Spleen (tissue), 11 donors: ENCODE results near the gene SH3D19. TPM values are rescaled to one million over a fixed set of nuclear protein-coding genes. Genes with fewer than 3 reads are reported as not detected.

Source experiments
- DNase-seq: peaks from one replicate; pipeline ENCODE4 v3.0.0-alpha.2; 2020
- H3K27ac ChIP-seq, 8 donors: fragments of 200-600 bp; sonication (generic) in 7 of 8; 1 replicate in 4 of 8; 2 replicates in 4 of 8; pipeline versions ENCODE4 v1.5.0 to v1.8.0; 2016 to 2021; ENCODE audit warnings: inconsistent platforms in 4 of 8, mild to moderate bottlenecking in 4 of 8, moderate library complexity in 1 of 8
- H3K27me3 ChIP-seq, 7 donors: fragments of 200-600 bp; sonication (generic) in 6 of 7; replicated peaks in 1 of 7; 1 replicate in 4 of 7; 2 replicates in 3 of 7; pipeline versions ENCODE4 v1.5.0 to v1.8.0; 2016 to 2021; ENCODE audit warnings: inconsistent platforms in 3 of 7, mild to moderate bottlenecking in 1 of 7
- H3K36me3 ChIP-seq, 6 donors: fragments of 200-600 bp; sonication (generic) in 5 of 6; 1 replicate in 4 of 6; 2 replicates in 2 of 6; pipeline versions ENCODE4 v1.5.0 to v1.8.0; 2016 to 2021; ENCODE audit warnings: inconsistent platforms in 2 of 6
- H3K4me1 ChIP-seq, 6 donors: fragments of 200-600 bp; sonication (generic) in 5 of 6; 1 replicate in 3 of 6; 2 replicates in 3 of 6; pipeline versions ENCODE4 v1.5.0 to v1.8.0; 2016 to 2021; ENCODE audit warnings: inconsistent platforms in 3 of 6
- H3K4me3 ChIP-seq, 8 donors: fragments of 200-600 bp; sonication (generic) in 7 of 8; 1 replicate in 4 of 8; 2 replicates in 4 of 8; pipeline versions ENCODE4 v1.5.0 to v1.8.0; 2016 to 2021; ENCODE audit warnings: inconsistent platforms in 4 of 8, mild to moderate bottlenecking in 4 of 8, moderate library complexity in 2 of 8
- H3K9me3 ChIP-seq, 8 donors: fragments of 200-600 bp; sonication (generic) in 7 of 8; 1 replicate in 4 of 8; 2 replicates in 4 of 8; pipeline versions ENCODE4 v1.5.0 to v1.8.0; 2016 to 2021; ENCODE audit warnings: inconsistent platforms in 4 of 8
- CTCF ChIP-seq, 11 experiments: fragments of 200-600 bp in 7 of 11; fragments of 450-650 bp in 4 of 11; sonication (generic) in 4 of 11; IDR thresholded peaks in 8 of 11; conservative IDR thresholded peaks in 3 of 11; 1 replicate in 7 of 11; 2 replicates in 4 of 11; pipeline versions ENCODE4 v1.4.0 to v1.8.0; 2016 to 2021; ENCODE audit warnings: antibody characterized with exemption in 11 of 11, inconsistent platforms in 4 of 11, mild to moderate bottlenecking in 1 of 11
- POLR2A ChIP-seq, 3 donors: fragments of 450-650 bp; IDR thresholded peaks; one replicate each; pipeline ENCODE4 v1.5.1; 2017; ENCODE audit warnings: antibody characterized with exemption in 3 of 3, mild to moderate bottlenecking in 1 of 3
- POLR2AphosphoS5 ChIP-seq, 3 donors: sonication (generic); formaldehyde crosslinking; IDR thresholded peaks; one replicate each; pipeline ENCODE4 v1.5.1; 2017; ENCODE audit warnings: antibody characterized with exemption in 3 of 3
- WGBS, 5 donors: extraction: QIAGEN DNeasy Blood & Tissue Kit in 3 of 5; methylation state at CpG; one replicate each; pipeline versions ENCODE4 v1.1.5 to v1.1.7; 2013 to 2018; 5-methylcytosine and 5-hydroxymethylcytosine counted together
- intact Hi-C: fragments of 100-400 bp; cut with DNase I; formaldehyde crosslinking; loops from one replicate; pipeline ENCODE4 v1.15.0; 2023; ENCODE audit warnings: low total_unique reads
- polyA plus RNA-seq, 3 donors: library from polyadenylated mRNA; stranded (reverse); fragments of 200-250 nt; gene quantifications; one replicate each; pipeline ENCODE4 v1.2.1, GENCODE V29; 2013
- total RNA-seq, 7 donors: library from RNA; depleted of rRNA in 3 of 7; stranded (reverse); fragments of >200 nt in 3 of 7; fragmentation: NEBNext Ultra II Directional in 4 of 7; extraction: Animal tissue kit (Norgen Biotek cat#: 25700) in 4 of 7; gene quantifications; one replicate each; pipeline versions ENCODE4 v1.1.0 to v1.2.1, GENCODE V29; 2016 to 2021
- donor health status: healthy with polysubstance abuse.
- donor health status: DM: no; HTN: no; CAD: no; lungs with moderate emphysema.
- donor health status: DM: no; HTN: no; CAD: no.
- donor health status: Bipolar disorder and iron deficiency.
- donor health status: healthy.
- donor health status: DM: no; HTN: no; CAD: no.
- donor health status: DM: yes; HTN: yes; CAD: no.

SH3D19 gene
- total and polyA plus RNA-seq, 10 donors = 3.0 to 33.3 (median 14.7) TPM

GRCh38 chr4:151192556-151193235, 132.7 kb downstream of the SH3D19 start:
- Histone ChIP-seq H3K27me3 (no peaks in the 10 kb centered on the region), H3K27ac (no peak overlapping the region), H3K36me3 (no peaks in the 10 kb centered on the region), H3K4me1 (no peaks in the 10 kb centered on the region), H3K4me3 (no peak overlapping the region), H3K9me3 (peaks cover 0 to 9% (median 3%) of the 10 kb centered on the region in 8 donors)
- 85 to 98% (median 89%) methylated on average over 1 of the region's 1 CpG for WGBS, 5 donors
- DNase-seq = no peak
- intact Hi-C loops = no loop called here
- no peak for TF ChIP-seq POLR2A (IDR thresholded peaks at IDR 0.05)
- no peak for TF ChIP-seq CTCF (IDR thresholded peaks at IDR 0.05 in 8 of 11, conservative IDR thresholded peaks at IDR 0.05 in 3 of 11)
- no peak for TF ChIP-seq POLR2AphosphoS5 (IDR thresholded peaks at IDR 0.05)

- 75 to 89% (median 85%) methylated on average over 6 of the region's 6 CpGs for WGBS, 5 donors
- H3K36me3 ChIP-seq = no peaks in the 10 kb centered on the region
- no peak for TF ChIP-seq POLR2AphosphoS5 (IDR thresholded peaks at IDR 0.05)
- TF ChIP-seq CTCF (IDR thresholded peaks at IDR 0.05 in 8 of 11, conservative IDR thresholded peaks at IDR 0.05 in 3 of 11) = no peak
- TF ChIP-seq POLR2A (IDR thresholded peaks at IDR 0.05) = no peak
- H3K27ac ChIP-seq = no peak overlapping the region
- DNase-seq = no peak
- intact Hi-C loops = no loop called here
- H3K27me3 ChIP-seq = no peaks in the 10 kb centered on the region
- H3K9me3 ChIP-seq = no peaks in the 10 kb centered on the region
- H3K4me1 ChIP-seq = no peaks in the 10 kb centered on the region
- no peak overlapping the region for H3K4me3 ChIP-seq
Measured at GRCh38 chr4:151184523-151185458, 140.6 kb downstream of the SH3D19 start.

- intact Hi-C loops = no loop called here
- DNase-seq = no peak
- Histone ChIP-seq H3K9me3 (no peaks in the 10 kb centered on the region), H3K36me3 (no peaks in the 10 kb centered on the region), H3K4me1 (no peaks in the 10 kb centered on the region), H3K4me3 (no peak overlapping the region), H3K27me3 (no peaks in the 10 kb centered on the region), H3K27ac (no peak overlapping the region)
- WGBS, 5 donors = 84 to 90% (median 86%) methylated on average over 5 of the region's 5 CpGs
- no peak for TF ChIP-seq POLR2AphosphoS5 (IDR thresholded peaks at IDR 0.05)
- TF ChIP-seq POLR2A (IDR thresholded peaks at IDR 0.05) = no peak
- no peak for TF ChIP-seq CTCF (IDR thresholded peaks at IDR 0.05 in 8 of 11, conservative IDR thresholded peaks at IDR 0.05 in 3 of 11)
Measured at GRCh38 chr4:151182455-151182996, 142.9 kb downstream of the SH3D19 start.

- no peak overlapping the region for H3K4me3 ChIP-seq
- no peaks in the 10 kb centered on the region for H3K4me1 ChIP-seq
- no peak for TF ChIP-seq CTCF (IDR thresholded peaks at IDR 0.05 in 8 of 11, conservative IDR thresholded peaks at IDR 0.05 in 3 of 11)
- TF ChIP-seq POLR2AphosphoS5 (IDR thresholded peaks at IDR 0.05) = no peak
- TF ChIP-seq POLR2A (IDR thresholded peaks at IDR 0.05) = no peak
- no peaks in the 10 kb centered on the region for H3K9me3 ChIP-seq
- peaks cover 0 to 11% (median 0%) of the 10 kb centered on the region in 6 donors for H3K36me3 ChIP-seq
- no peak overlapping the region for H3K27ac ChIP-seq
- intact Hi-C loops = no loop called here
- H3K27me3 ChIP-seq = no peaks in the 10 kb centered on the region
- WGBS, 5 donors = 68 to 86% (median 76%) methylated on average over 2 of the region's 2 CpGs
- DNase-seq = no peak
Measured at GRCh38 chr4:151176685-151177084, 148.7 kb downstream of the SH3D19 start.
